COR-L47 (cell line): ENCODE results near the gene ADRA2B.
"Not testable (repeated sequence)": the region's sequence is repeated elsewhere in the genome, so short reads cannot be mapped to it uniquely, and the experiment has no call there.

Experiments
- DNase-seq: peaks from one replicate; lab custom pipeline; 2025; lab: John Stamatoyannopoulos, UW

Gene ADRA2B

GRCh38 chr2:96150007-96150640, 33.8 kb upstream of the ADRA2B start:
- DNase-seq = no peak

DNA sequence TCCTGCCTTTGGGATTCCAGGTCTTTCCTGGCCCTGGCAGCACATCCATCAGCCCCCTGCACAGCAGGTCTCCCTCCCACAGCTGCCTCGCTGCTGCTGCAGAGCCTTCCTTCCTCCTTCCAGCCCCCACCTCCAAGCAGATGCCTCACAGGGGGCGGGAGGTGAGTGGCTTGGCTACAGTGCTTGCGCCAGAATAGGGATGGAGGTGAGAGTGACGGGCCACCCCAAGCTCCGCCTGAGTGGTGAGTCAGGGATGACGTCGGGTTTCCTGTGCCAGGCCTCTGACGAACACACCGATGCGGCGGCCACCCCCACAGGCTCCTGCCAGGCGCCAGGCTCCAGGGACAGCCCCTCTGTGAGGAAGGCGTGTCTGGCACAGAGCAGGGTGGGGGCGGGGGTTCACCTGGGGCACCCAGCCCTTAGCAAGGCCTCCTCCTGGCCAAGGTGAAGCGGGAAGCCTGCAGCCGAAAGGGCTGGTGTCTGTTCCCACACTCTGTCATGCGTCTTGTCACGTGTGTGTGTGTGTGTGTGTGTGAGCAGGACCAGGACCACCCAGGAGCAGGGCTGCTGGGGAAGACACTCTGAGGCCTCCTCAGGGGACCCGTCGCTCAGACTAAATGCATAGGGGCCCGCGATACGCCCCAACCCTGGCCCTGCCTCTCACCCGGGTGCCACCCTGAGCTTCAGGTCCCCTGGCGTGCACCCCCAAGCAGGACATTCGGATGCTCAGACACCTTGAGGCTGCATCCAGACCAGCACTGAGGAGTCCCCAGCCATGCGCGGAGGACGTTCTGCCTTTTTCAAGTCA, 32.2 kb upstream of the ADRA2B start:
- DNase-seq = peak; percentile 86

DNA sequence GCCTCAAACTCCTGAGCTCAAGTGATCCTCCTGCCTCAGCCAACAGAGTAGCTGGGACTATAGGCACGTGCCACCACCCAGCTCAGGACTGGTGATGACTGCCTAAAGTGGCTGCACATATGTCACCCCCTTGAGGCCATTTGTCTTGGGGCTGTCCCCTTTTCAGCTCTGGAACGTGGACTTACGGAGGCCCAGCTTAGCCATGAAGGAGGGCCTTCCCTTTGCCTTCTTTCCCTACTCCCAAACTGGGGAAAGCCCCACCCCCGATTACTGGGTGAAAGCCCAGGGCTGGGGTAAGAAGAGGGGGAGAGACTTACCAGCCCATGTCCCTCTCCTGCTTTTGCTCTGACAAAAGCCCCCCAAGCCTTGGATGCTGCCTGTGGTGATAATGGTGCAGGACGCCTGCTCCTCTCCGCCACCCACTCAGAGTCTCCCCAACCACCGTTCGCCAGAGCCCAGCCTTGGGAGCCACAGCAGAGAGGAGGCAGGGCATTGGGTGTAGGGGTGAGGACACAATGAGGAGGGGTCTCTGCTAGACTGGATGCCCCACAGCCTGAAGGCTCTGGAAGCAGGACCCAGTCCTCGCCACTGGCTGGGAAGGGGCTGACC, 31.3 kb upstream of the ADRA2B start:
- no peak for DNase-seq

DNA sequence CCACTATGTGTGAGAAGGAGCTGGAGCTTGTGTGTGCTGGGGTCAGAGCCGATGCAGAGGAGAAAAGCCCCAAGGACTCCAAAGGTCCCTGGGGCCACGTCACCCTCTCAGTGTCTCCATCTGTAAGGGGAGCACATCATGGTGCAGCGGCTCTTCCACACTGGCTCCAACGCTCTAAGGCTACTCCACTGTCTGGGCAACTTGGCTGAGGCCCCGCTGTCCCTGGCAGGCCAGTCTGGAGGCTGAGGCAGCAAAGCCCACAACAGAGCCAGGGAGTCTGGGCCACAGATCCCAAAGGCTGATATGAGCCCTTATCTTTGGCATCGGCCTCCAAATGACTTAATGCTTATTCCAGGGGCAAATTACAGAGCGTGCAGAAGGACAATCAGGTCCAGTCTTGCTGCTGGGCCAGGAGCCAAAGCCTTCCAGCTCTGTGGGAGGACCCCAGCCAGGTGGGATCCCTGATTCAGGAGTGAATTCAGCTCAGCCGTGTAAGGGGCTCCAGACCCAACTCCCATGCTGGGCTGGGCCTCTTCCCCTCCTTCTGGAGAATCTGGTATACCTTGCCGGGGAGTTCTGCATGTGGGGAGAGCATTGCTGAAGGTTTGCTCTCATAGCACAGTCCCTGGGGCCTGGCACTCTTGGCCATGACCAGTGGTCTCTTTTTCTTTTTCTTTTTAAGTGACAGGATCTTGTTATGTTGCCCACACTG, 30.7 kb upstream of the ADRA2B start:
- DNase-seq = peak; percentile 35

GRCh38 chr2:96146153-96146880, 29.9 kb upstream of the ADRA2B start:
- no peak for DNase-seq

DNA sequence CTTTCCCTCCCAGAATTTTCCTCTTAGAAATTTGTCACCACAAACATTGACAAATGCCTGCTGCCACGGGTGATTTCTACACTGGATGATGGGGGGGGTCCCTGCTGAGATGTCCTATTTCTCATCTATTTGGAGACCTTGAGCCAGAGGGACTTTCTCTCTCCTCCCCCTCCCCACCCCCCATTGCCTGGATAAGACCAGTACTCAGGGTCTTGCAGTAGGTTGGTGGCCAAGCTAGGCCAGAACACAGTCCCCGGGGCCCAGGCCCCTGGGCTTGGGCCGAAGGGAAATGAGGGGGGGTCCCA, 29.4 kb upstream of the ADRA2B start:
- no peak for DNase-seq

DNA sequence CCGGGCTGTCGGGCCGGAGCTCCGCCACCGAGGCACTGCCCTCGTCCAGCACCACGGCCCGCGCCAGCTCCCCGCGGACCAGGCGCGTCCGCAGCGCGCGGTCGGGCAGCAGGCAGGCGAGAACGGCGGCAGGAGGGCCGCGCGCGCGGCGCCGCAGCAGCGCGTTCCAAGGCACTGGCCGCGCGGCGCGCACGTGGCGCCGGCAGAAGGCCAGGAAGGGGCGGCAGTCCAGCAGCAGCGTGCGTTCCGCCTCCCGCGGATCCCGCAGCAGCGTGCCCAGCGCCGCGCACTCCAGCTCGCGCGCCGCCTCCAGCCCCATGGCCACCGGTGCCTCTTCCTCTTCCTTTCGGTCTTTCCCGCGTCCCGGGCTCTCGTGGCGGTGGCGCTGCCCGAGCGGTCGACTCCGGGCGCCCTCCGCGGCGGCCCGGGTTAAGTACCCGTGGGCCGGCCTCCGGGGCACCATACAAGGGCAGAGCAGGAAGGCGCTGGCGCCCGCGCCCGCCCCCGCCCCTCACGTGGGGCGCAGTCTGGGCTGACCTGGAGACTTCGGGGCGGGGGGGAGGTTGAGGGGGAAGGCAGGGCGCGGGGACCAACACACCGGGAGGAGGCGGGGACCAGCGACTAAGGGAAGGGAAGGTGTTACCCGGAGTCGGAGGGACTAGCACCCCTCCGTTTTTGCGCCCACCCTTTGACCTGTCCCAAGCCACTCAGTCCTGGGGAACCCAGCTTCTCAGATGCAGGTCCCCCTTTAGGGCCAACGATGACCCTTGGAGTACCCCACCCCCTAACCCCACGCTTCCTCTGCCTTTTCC, 28.9 kb upstream of the ADRA2B start, which contains the start of gene DUSP2:
Gene DUSP2, minus strand, starts transcription at position 405 of the 812 bp plus-strand sequence. Its CDS starts 86 bp downstream, at position 319.
- DNase-seq = no peak

GRCh38 chr2:96144481-96145035, 28.2 kb upstream of the ADRA2B start:
- DNase-seq = no peak

DNA sequence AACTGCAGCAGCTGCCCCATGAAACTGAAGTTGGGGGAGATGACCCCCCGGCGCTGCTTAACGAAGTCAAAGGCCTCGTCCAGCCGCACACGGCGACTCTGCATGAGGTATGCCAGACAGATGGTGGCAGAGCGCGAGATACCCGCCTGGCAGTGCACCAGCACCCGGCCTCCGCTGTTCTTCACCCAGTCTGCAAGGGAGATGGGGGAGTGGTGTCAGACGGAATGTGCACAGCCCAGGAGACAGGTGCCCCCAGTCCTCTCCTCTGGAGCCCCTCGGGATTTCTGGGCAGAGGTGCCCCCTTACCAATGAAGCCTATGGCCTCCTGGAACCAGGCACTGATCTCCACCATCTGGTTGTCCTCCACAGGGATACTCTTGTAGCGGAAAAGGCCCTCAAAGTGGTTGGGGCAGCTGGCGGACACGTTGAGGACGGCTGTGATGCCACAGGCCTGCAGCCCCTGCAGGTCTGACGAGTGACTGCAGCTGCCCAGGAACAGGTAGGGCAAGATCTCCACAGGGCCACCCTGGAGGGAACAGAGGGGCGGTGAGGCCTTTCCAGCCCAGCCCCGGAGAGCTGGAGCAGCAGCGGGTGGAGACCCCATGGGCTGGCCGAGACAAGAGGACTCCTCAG, 27.6 kb upstream of the ADRA2B start:
- DNase-seq = no peak

- DNase-seq = no peak
Measured at GRCh38 chr2:96143231-96143847, 27.0 kb upstream of the ADRA2B start.

DNA sequence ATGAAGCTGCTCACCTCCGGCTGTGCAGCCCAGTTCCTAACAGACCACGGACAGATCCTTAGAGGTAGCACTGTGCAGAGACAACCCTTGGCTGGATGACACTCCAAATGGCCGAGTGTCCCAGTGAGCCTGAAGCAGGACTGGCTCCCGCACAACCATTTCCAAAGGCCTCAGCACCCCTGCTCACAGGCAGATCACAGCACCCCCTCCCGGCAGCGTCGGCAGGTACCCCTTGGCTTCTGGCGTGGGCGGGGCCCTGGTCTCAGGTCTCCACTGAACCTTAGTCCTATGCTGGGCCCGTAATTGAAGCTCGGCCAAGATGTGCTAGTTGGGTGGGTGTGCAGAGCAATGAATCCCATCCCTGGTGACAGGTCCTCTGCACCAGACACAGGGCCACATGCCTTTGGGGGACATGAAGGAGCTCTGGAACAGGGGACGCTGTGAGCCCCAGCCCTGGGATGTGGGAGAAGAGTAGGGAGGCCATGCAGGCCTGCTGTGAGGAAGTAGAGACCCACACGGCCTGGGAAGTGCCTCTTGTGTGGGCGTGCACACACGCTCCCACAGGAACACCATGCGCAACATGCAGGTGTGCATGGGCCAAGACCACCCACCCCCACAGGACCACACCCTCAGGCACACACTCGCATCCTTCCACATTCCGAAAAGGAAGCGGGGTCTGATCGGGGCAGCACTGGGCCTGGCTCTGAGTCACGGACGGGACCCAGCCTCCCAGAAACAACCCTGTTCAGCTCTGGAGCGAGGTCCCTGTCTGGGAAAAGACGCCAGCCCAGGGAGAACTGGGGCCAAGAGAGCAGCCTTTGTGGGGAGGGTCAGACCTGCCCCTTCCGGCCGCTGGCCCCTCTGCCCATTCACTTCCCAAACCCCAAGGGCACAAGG, 26.1 kb upstream of the ADRA2B start:
- DNase-seq = no peak

GRCh38 chr2:96141624-96141967, 25.2 kb upstream of the ADRA2B start:
- not testable (repeated sequence) for DNase-seq

- DNase-seq = no peak
Measured at GRCh38 chr2:96140941-96141623, 24.7 kb upstream of the ADRA2B start.

DNA sequence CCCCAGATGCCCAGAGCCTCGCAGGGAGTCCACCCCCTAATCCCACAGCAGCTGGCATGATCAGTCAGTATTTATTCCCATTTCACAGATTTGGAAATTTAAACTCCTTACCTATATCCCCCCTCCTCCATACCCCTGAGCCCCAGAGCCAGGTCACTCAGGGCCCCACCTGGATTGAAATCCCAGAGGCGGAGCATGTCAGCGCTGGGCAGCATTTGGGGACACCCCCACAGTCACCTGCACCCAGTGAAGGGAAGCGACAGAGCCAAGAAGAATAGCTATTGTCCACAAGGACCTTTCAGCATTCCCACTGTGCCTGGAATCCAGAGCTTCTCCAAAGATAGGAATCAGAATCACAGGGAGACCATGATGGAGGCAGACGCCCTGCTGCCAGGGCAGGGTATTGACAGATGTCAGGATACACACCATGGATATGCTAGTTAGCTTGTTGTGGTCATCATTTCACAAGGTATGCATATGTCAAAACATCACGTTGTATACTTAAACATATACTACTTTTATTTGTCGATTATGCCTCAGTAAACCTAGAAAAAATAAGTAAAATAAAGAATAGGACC, 22.9 kb upstream of the ADRA2B start:
- DNase-seq = no peak

- peak; percentile 61 for DNase-seq
Measured at GRCh38 chr2:96138179-96139145, 22.1 kb upstream of the ADRA2B start, which contains the start of gene ASTL. Gene ASTL, minus strand, starts transcription at chr2:96138502. Its CDS starts 66 bp downstream, at chr2:96138436.

DNA sequence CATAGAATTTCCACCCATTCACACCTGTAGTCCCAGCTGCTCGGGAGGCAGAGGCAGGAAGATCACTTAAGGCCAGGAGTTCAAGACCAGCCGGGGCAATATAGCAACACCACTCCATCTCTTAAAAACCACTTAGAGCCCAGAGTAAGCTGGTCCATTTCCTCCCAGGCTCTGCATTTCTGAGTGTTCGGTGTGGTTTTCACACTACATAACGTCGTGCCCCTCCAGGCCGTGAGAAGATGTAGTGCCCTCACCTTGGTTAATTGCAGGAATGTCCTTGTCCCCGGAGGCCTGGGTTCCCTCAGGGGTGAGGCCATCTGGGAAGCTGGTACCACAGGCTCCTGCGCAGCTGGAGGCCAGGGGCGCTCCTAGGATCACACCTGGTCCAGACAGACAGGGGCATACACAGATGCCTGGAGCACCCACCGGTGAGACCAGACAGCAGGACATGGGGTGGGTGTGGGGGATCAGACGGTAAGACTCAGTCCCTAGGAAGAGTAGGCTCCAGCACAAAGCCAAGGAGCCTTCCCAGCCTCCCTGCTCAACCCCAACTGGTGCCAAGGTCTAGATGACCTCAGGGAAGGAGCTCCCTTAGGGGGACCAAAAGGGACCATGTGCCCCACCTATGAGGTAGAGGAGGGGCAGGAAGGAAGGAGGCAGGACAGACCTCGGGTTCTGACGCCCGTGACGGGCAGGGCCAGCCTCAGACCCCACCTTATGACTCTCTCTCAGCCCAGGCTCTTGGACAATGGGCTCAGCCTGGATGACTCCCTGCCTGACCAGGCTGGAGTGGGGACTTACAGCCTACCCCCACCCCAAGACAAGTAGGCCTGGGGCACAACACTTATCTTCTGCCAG, 21.2 kb upstream of the ADRA2B start:
- DNase-seq = no peak
